Astrocyte (in vitro differentiated cells and primary cell): ENCODE data around the gene PLD2. TPM values are rescaled to one million over a fixed set of nuclear protein-coding genes. Genes with fewer than 3 reads are reported as not detected.

Experiments
- DNase-seq: peaks from one replicate; pipeline ENCODE4 v3.0.0-alpha.2; 2010; ENCODE audit warnings: low read depth
- FAIRE-seq: peaks from 2 replicates; lab custom pipeline; 2011; peaks lifted over from hg19 to GRCh38; lab: Jason Lieb, UNC
- H2AFZ ChIP-seq: 2 replicates; pipeline ENCODE4 v1.6.0; 2012; ENCODE audit warnings: low read depth, low read length, inconsistent platforms
- H3K27ac ChIP-seq: 2 replicates; pipeline ENCODE4 v1.5.1; 2011; ENCODE audit warnings: low read depth, low read length, inconsistent platforms
- H3K27me3 ChIP-seq: 2 replicates; pipeline ENCODE4 v1.6.0; 2011; ENCODE audit warnings: low read length, inconsistent platforms; ENCODE audit not compliant: insufficient read depth
- H3K36me3 ChIP-seq: 2 replicates; pipeline ENCODE4 v1.5.1; 2011; ENCODE audit warnings: low read length, inconsistent platforms; ENCODE audit not compliant: insufficient read depth
- H3K4me1 ChIP-seq: 2 replicates; pipeline ENCODE4 v1.5.1; 2011; ENCODE audit warnings: low read length, inconsistent platforms; ENCODE audit not compliant: insufficient read depth
- H3K4me2 ChIP-seq: 2 replicates; pipeline ENCODE4 v1.6.0; 2012; ENCODE audit warnings: low read length, inconsistent platforms
- H3K4me3 ChIP-seq: 2 replicates; pipeline ENCODE4 v1.5.1; 2011; ENCODE audit warnings: low read depth, mild to moderate bottlenecking, low read length, inconsistent platforms; ENCODE audit not compliant: insufficient read depth
- H3K79me2 ChIP-seq: 2 replicates; pipeline ENCODE4 v1.6.0; 2012; ENCODE audit warnings: mild to moderate bottlenecking, low read length, inconsistent platforms; ENCODE audit not compliant: insufficient read depth
- H3K9ac ChIP-seq: 2 replicates; pipeline ENCODE4 v1.6.0; 2012; ENCODE audit warnings: mild to moderate bottlenecking, low read length, inconsistent platforms
- H3K9me3 ChIP-seq: 2 replicates; pipeline ENCODE4 v1.5.1; 2012; ENCODE audit warnings: low read depth, mild to moderate bottlenecking, low read length, inconsistent platforms; ENCODE audit not compliant: insufficient read depth
- H4K20me1 ChIP-seq: 2 replicates; pipeline ENCODE4 v1.6.0; 2012; ENCODE audit warnings: low read length, inconsistent platforms; ENCODE audit not compliant: insufficient read depth
- H3K27ac Mint-ChIP-seq: one replicate; pipeline ENCODE4 v1.8.0; 2021; ENCODE audit warnings: mild to moderate bottlenecking, mixed read lengths; ENCODE audit not compliant: unreplicated experiment
- H3K27me3 Mint-ChIP-seq: one replicate; pipeline ENCODE4 v1.8.0; 2021; ENCODE audit warnings: low read depth, mixed read lengths; ENCODE audit not compliant: unreplicated experiment
- H3K36me3 Mint-ChIP-seq: one replicate; pipeline ENCODE4 v1.8.0; 2021; ENCODE audit warnings: low read depth, mixed read lengths; ENCODE audit not compliant: unreplicated experiment
- H3K4me1 Mint-ChIP-seq: one replicate; pipeline ENCODE4 v1.8.0; 2021; ENCODE audit warnings: low read depth, mixed read lengths; ENCODE audit not compliant: unreplicated experiment
- H3K4me3 Mint-ChIP-seq: one replicate; pipeline ENCODE4 v1.8.0; 2021; ENCODE audit warnings: mild to moderate bottlenecking, moderate library complexity, mixed read lengths; ENCODE audit not compliant: unreplicated experiment
- H3K9me3 Mint-ChIP-seq: one replicate; pipeline ENCODE4 v1.8.0; 2021; ENCODE audit warnings: mild to moderate bottlenecking, mixed read lengths; ENCODE audit not compliant: unreplicated experiment
- CTCF ChIP-seq: IDR thresholded peaks from 2 replicates; pipeline ENCODE4 v1.5.1; 2011; ENCODE audit warnings: low read depth, mild to moderate bottlenecking, inconsistent platforms, low read length, moderate library complexity; ENCODE audit not compliant: insufficient read depth
- EZH2 ChIP-seq: IDR thresholded peaks from 2 replicates; pipeline ENCODE4 v1.6.1; 2012; ENCODE audit warnings: mild to moderate bottlenecking, low read length, inconsistent platforms; ENCODE audit not compliant: insufficient read depth
- total RNA-seq: library from RNA; stranded (reverse); gene quantifications from 2 replicates; pipeline ENCODE4 v1.2.1, GENCODE V29; 2021

PLD2 gene
- total RNA-seq, 1 donor from 2014 or later = 29.3 TPM

- H3K4me1 ChIP-seq = peaks cover 4% of the 10 kb centered on the region
- no peak overlapping the region for H3K27ac ChIP-seq
- Mint-ChIP-seq H3K9me3 (peaks cover 2% of the 10 kb centered on the region), H3K36me3 (peaks cover 11% of the 10 kb centered on the region), H3K27me3 (peaks cover 3% of the 10 kb centered on the region), H3K27ac (no peak overlapping the region), H3K4me1 (peaks cover 44% of the 10 kb centered on the region), H3K4me3 (no peak overlapping the region)
- FAIRE-seq (no peak), DNase-seq (peak; percentile 44)
- H3K9me3 ChIP-seq = no peaks in the 10 kb centered on the region
- no peak overlapping the region for H3K9ac ChIP-seq
- no peak overlapping the region for H3K4me3 ChIP-seq
- peaks cover 49% of the 10 kb centered on the region for H3K79me2 ChIP-seq
- H4K20me1 ChIP-seq = peaks cover 77% of the 10 kb centered on the region
- H3K27me3 ChIP-seq = no peaks in the 10 kb centered on the region
- no peak overlapping the region for H3K4me2 ChIP-seq
- no peak overlapping the region for H2AFZ ChIP-seq
- TF ChIP-seq EZH2 = no peak
- TF ChIP-seq CTCF = no peak
- H3K36me3 ChIP-seq = no peaks in the 10 kb centered on the region
Measured at GRCh38 chr17:4852567-4853207, 45.7 kb downstream of the PLD2 start.

GRCh38 chr17:4853208-4853671 is 46.3 kb downstream of the PLD2 start:
- H3K4me3 Mint-ChIP-seq = no peak overlapping the region
- Histone ChIP-seq H3K36me3 (no peaks in the 10 kb centered on the region), H3K4me3 (no peak overlapping the region), H4K20me1 (peaks cover 77% of the 10 kb centered on the region), H3K4me1 (peaks cover 9% of the 10 kb centered on the region), H3K27ac (no peak overlapping the region), H3K9ac (no peak overlapping the region), H3K79me2 (peaks cover 43% of the 10 kb centered on the region), H3K9me3 (no peaks in the 10 kb centered on the region), H3K4me2 (no peak overlapping the region), H2AFZ (no peak overlapping the region), H3K27me3 (no peaks in the 10 kb centered on the region)
- DNase-seq = no peak
- H3K9me3 Mint-ChIP-seq = peaks cover 2% of the 10 kb centered on the region
- FAIRE-seq = no peak
- no peak overlapping the region for H3K27ac Mint-ChIP-seq
- peaks cover 45% of the 10 kb centered on the region for H3K4me1 Mint-ChIP-seq
- TF ChIP-seq EZH2 = no peak
- no peak for TF ChIP-seq CTCF
- peaks cover 3% of the 10 kb centered on the region for H3K27me3 Mint-ChIP-seq
- H3K36me3 Mint-ChIP-seq = peaks cover 11% of the 10 kb centered on the region

GRCh38 chr17:4854111-4854681 is 47.2 kb downstream of the PLD2 start:
- TF ChIP-seq EZH2 (no peak), CTCF (no peak)
- no peak overlapping the region for H3K4me2 ChIP-seq
- H3K36me3 ChIP-seq = no peaks in the 10 kb centered on the region
- H3K36me3 Mint-ChIP-seq = peaks cover 12% of the 10 kb centered on the region
- no peak for FAIRE-seq
- peaks cover 2% of the 10 kb centered on the region for H3K9me3 Mint-ChIP-seq
- DNase-seq = peak; percentile 44
- H3K27ac Mint-ChIP-seq = peak overlapping the region; percentile 89
- peaks cover 17% of the 10 kb centered on the region for H3K4me1 ChIP-seq
- H3K27me3 Mint-ChIP-seq = peaks cover 3% of the 10 kb centered on the region
- H3K4me3 Mint-ChIP-seq = peak overlapping the region; percentile 54
- peaks cover 76% of the 10 kb centered on the region for H4K20me1 ChIP-seq
- H3K27me3 ChIP-seq = no peaks in the 10 kb centered on the region
- peaks cover 46% of the 10 kb centered on the region for H3K4me1 Mint-ChIP-seq
- no peak overlapping the region for H2AFZ ChIP-seq
- H3K27ac ChIP-seq = no peak overlapping the region
- H3K9ac ChIP-seq = no peak overlapping the region
- H3K9me3 ChIP-seq = no peaks in the 10 kb centered on the region
- H3K79me2 ChIP-seq = peaks cover 37% of the 10 kb centered on the region
- no peak overlapping the region for H3K4me3 ChIP-seq
